H1 (cell line): ENCODE data around the gene SLX4IP. TPM values are rescaled to one million over a fixed set of nuclear protein-coding genes. Genes with fewer than 3 reads are reported as not detected.

Experiments
- CTCF ChIA-PET: fragments of 300-600 bp; sonication (Branson Sonifier 250); formaldehyde crosslinking; loops from one replicate; lab custom pipeline; 2021; ENCODE audit not compliant: partially characterized antibody; lab: Charles Lee
- POLR2A ChIA-PET: fragments of 300-600 bp; sonication (Branson Sonifier 250); formaldehyde crosslinking; loops from one replicate; lab custom pipeline; 2021; ENCODE audit warnings: inconsistent platforms; ENCODE audit not compliant: partially characterized antibody; lab: Charles Lee
- DNase-seq, 2 experiments: peaks; one replicate each; pipeline versions ENCODE4 v3.0.0 to v3.0.0-alpha.2; 2010 to 2022; ENCODE audit warnings: low spot score in 2 of 2, low read depth in 1 of 2, mixed read lengths in 1 of 2
- FAIRE-seq: peaks from 2 replicates; lab custom pipeline; 2011; peaks lifted over from hg19 to GRCh38; lab: Jason Lieb, UNC
- H2AFZ ChIP-seq: 2 replicates; pipeline ENCODE4 v1.8.1; 2012; ENCODE audit warnings: low read length, inconsistent platforms
- H2AK5ac ChIP-seq: 2 replicates; pipeline ENCODE4 v1.6.1; 2013; ENCODE audit warnings: low read depth, low read length
- H2BK120ac ChIP-seq: replicated peaks from 2 replicates; pipeline ENCODE3; 2013; ENCODE audit warnings: low read depth, low read length, inconsistent platforms
- H2BK12ac ChIP-seq: 2 replicates; pipeline ENCODE4 v1.6.1; 2013; ENCODE audit warnings: low read depth, low read length
- H2BK15ac ChIP-seq: 2 replicates; pipeline ENCODE4 v1.6.1; 2013; ENCODE audit warnings: low read length
- H2BK20ac ChIP-seq: 2 replicates; pipeline ENCODE4 v1.6.1; 2013; ENCODE audit warnings: low read length
- H2BK5ac ChIP-seq: 2 replicates; pipeline ENCODE4 v1.6.1; 2013; ENCODE audit warnings: low read depth, low read length
- H3K14ac ChIP-seq: 2 replicates; pipeline ENCODE4 v1.6.1; 2013; ENCODE audit warnings: inconsistent platforms; ENCODE audit not compliant: insufficient read length
- H3K18ac ChIP-seq: 2 replicates; pipeline ENCODE4 v1.6.1; 2013; ENCODE audit warnings: low read length; ENCODE audit errors: extremely low read depth
- H3K23ac ChIP-seq: 2 replicates; pipeline ENCODE4 v1.6.1; 2013; ENCODE audit warnings: inconsistent platforms; ENCODE audit not compliant: insufficient read length
- H3K23me2 ChIP-seq: 2 replicates; pipeline ENCODE4 v1.6.1; 2013; ENCODE audit warnings: low read depth, low read length
- H3K27ac ChIP-seq: 2 replicates; pipeline ENCODE4 v1.6.1; 2011; ENCODE audit warnings: low read depth, low read length, inconsistent platforms
- H3K27me3 ChIP-seq, 4 experiments: replicated peaks in 1 of 4; 1 replicate in 1 of 4; 2 replicates in 3 of 4; pipeline versions ENCODE4 v1.6.1 to v1.8.1; 2011 to 2013; ENCODE audit warnings: low read length in 3 of 4, mild to moderate bottlenecking in 3 of 4, inconsistent platforms in 2 of 4, mixed read lengths in 2 of 4, moderate library complexity in 1 of 4; ENCODE audit not compliant: control insufficient read depth in 3 of 4, insufficient read depth in 3 of 4; ENCODE audit errors: extremely low read depth in 1 of 4
- H3K36me3 ChIP-seq, 4 experiments: 2 replicates each; pipeline versions ENCODE4 v1.6.1 to v1.8.1; 2011 to 2013; ENCODE audit warnings: mild to moderate bottlenecking in 4 of 4, low read length in 3 of 4, moderate library complexity in 2 of 4, control low read depth in 1 of 4, inconsistent platforms in 1 of 4; ENCODE audit not compliant: insufficient read depth in 4 of 4, control insufficient read depth in 2 of 4
- H3K4ac ChIP-seq: replicated peaks from 2 replicates; pipeline ENCODE3; 2013; ENCODE audit warnings: low read length, low read depth, mixed read lengths, inconsistent platforms; ENCODE audit not compliant: insufficient read length
- H3K4me1 ChIP-seq, 4 experiments: replicated peaks in 1 of 4; 1 replicate in 1 of 4; 2 replicates in 3 of 4; pipeline versions ENCODE4 v1.6.1 to v1.8.1; 2011 to 2013; ENCODE audit warnings: low read length in 3 of 4, inconsistent platforms in 2 of 4, mixed read lengths in 1 of 4; ENCODE audit not compliant: insufficient read depth in 4 of 4, control insufficient read depth in 3 of 4
- H3K4me2 ChIP-seq, 2 experiments: 2 replicates each; pipeline versions ENCODE4 v1.6.1 to v1.8.1; 2011 to 2013; ENCODE audit warnings: low read depth in 2 of 2, low read length in 2 of 2, control low read depth in 1 of 2, inconsistent platforms in 1 of 2, mild to moderate bottlenecking in 1 of 2; ENCODE audit not compliant: insufficient read depth in 1 of 2
- H3K4me3 ChIP-seq, 4 experiments: fragments of 200-600, 300-600 bp in 1 of 4; sonication (generic), shearing (Covaris generic), sonication (Bioruptor Twin) in 1 of 4; 2 replicates each; pipeline versions ENCODE4 v1.5.1 to v1.8.1; 2011 to 2016; ENCODE audit warnings: low read length in 4 of 4, low read depth in 3 of 4, control low read depth in 2 of 4, inconsistent platforms in 2 of 4, mild to moderate bottlenecking in 2 of 4, mixed read lengths in 1 of 4, moderate library complexity in 1 of 4; ENCODE audit not compliant: insufficient read depth in 2 of 4; ENCODE audit errors: extremely low read depth in 1 of 4
- H3K56ac ChIP-seq: replicated peaks from 2 replicates; pipeline ENCODE3; 2013; ENCODE audit warnings: low read depth, mild to moderate bottlenecking, mixed read lengths, low read length, inconsistent platforms; ENCODE audit not compliant: insufficient read length
- H3K79me1 ChIP-seq: 2 replicates; pipeline ENCODE4 v1.6.1; 2013; ENCODE audit warnings: low read depth, low read length, control low read depth
- H3K79me2 ChIP-seq, 2 experiments: 2 replicates each; pipeline versions ENCODE4 v1.6.1 to v1.8.1; 2012 to 2013; ENCODE audit warnings: low read length in 2 of 2, mild to moderate bottlenecking in 2 of 2, inconsistent platforms in 1 of 2; ENCODE audit not compliant: insufficient read depth in 2 of 2, control insufficient read depth in 1 of 2
- H3K9ac ChIP-seq, 4 experiments: replicated peaks in 1 of 4; 1 replicate in 1 of 4; 2 replicates in 3 of 4; pipeline versions ENCODE4 v1.6.1 to v1.8.1; 2011 to 2013; ENCODE audit warnings: low read depth in 3 of 4, low read length in 3 of 4, control low read depth in 2 of 4, mild to moderate bottlenecking in 2 of 4, moderate library complexity in 2 of 4, inconsistent platforms in 1 of 4; ENCODE audit errors: extremely low read depth in 1 of 4
- H3K9me3 ChIP-seq, 2 experiments: 2 replicates each; pipeline versions ENCODE4 v1.6.1 to v1.8.1; 2012 to 2013; ENCODE audit warnings: mild to moderate bottlenecking in 2 of 2, moderate library complexity in 2 of 2, control low read depth in 1 of 2, inconsistent platforms in 1 of 2, low read depth in 1 of 2, low read length in 1 of 2, mixed read lengths in 1 of 2; ENCODE audit not compliant: insufficient read depth in 2 of 2
- H4K20me1 ChIP-seq, 2 experiments: replicated peaks in 1 of 2; 2 replicates each; pipeline versions ENCODE3 to v1.8.1; 2011 to 2013; ENCODE audit warnings: inconsistent platforms in 2 of 2, low read length in 2 of 2, mild to moderate bottlenecking in 1 of 2; ENCODE audit not compliant: insufficient read depth in 2 of 2, control insufficient read depth in 1 of 2
- H4K5ac ChIP-seq: 2 replicates; pipeline ENCODE4 v1.6.1; 2013; ENCODE audit warnings: low read length, low read depth, mixed read lengths, inconsistent platforms; ENCODE audit not compliant: insufficient read length
- H4K8ac ChIP-seq: 2 replicates; pipeline ENCODE4 v1.8.0; 2013; ENCODE audit warnings: mild to moderate bottlenecking, moderate library complexity, low read length, inconsistent platforms; ENCODE audit not compliant: insufficient read depth; ENCODE audit errors: extremely low read depth
- H4K91ac ChIP-seq: replicated peaks from 2 replicates; pipeline ENCODE3; 2013; ENCODE audit warnings: low read length, mixed read lengths, inconsistent platforms; ENCODE audit not compliant: insufficient read length
- ASH2L ChIP-seq: fragments of 200-600, 300-600 bp; sonication (generic); IDR thresholded peaks from one replicate; pipeline ENCODE4 v1.7.1; 2017; ENCODE audit warnings: low read length
- CBX8 ChIP-seq: fragments of 300-800, 300-1000 bp; sonication (generic); IDR thresholded peaks from 2 replicates; pipeline ENCODE4 v1.7.1; 2016; ENCODE audit warnings: low read depth, low read length, borderline replicate concordance
- CREB1 ChIP-seq: IDR thresholded peaks from 2 replicates; pipeline ENCODE4 v1.6.1; 2012; ENCODE audit warnings: inconsistent platforms
- EP300 ChIP-seq, 2 experiments: IDR thresholded peaks; 1 replicate in 1 of 2; 2 replicates in 1 of 2; pipeline ENCODE4 v1.6.1; 2011 to 2012; ENCODE audit warnings: low read depth in 2 of 2, low read length in 2 of 2, mild to moderate bottlenecking in 2 of 2, borderline replicate concordance in 1 of 2, inconsistent platforms in 1 of 2, moderate library complexity in 1 of 2
- KDM4A ChIP-seq: IDR thresholded peaks from one replicate; pipeline ENCODE4 v1.7.1; 2012; ENCODE audit warnings: low read depth, mild to moderate bottlenecking, moderate library complexity, low read length, inconsistent platforms; ENCODE audit not compliant: severe bottlenecking
- MAFK ChIP-seq: IDR thresholded peaks from 2 replicates; pipeline ENCODE4 v1.6.1; 2012; ENCODE audit warnings: low read depth, mild to moderate bottlenecking, improper control_type of control experiment, low read length
- NRF1 ChIP-seq: IDR thresholded peaks from 2 replicates; pipeline ENCODE4 v1.6.1; 2011; ENCODE audit warnings: mild to moderate bottlenecking, low read depth, low read length, improper control_type of control experiment
- POU5F1 ChIP-seq: IDR thresholded peaks from 2 replicates; pipeline ENCODE4 v1.6.1; 2011; ENCODE audit warnings: low read depth, mild to moderate bottlenecking, low read length, moderate library complexity
- SP1 ChIP-seq: IDR thresholded peaks from 2 replicates; pipeline ENCODE4 v1.6.1; 2011; ENCODE audit warnings: low read depth, low read length
- SP2 ChIP-seq: IDR thresholded peaks from 2 replicates; pipeline ENCODE4 v1.6.1; 2012; ENCODE audit warnings: mild to moderate bottlenecking, low read length, inconsistent platforms
- SP4 ChIP-seq: IDR thresholded peaks from 2 replicates; pipeline ENCODE4 v1.6.1; 2012; ENCODE audit warnings: low read length, inconsistent platforms
- TCF12 ChIP-seq: IDR thresholded peaks from 2 replicates; pipeline ENCODE4 v1.6.1; 2011; ENCODE audit warnings: low read depth, mild to moderate bottlenecking, low read length
- WGBS, 2 experiments: shearing (Covaris generic) in 1 of 2; methylation state at CpG; one replicate each; pipeline versions ENCODE4 v1.1.6 to v1.1.7; 2013 to 2015; ENCODE audit warnings: low lambda C conversion rate in 2 of 2, mixed read lengths in 2 of 2, inconsistent platforms in 1 of 2, low coverage in 1 of 2, missing lambda C conversion rate in 1 of 2; ENCODE audit not compliant: insufficient replicate concordance in 2 of 2, insufficient coverage in 1 of 2, insufficient read length in 1 of 2; ENCODE audit errors: extremely low coverage in 1 of 2, missing lambda C conversion rate in 1 of 2; 5-methylcytosine and 5-hydroxymethylcytosine counted together
- polyA plus RNA-seq, 7 experiments: library from polyadenylated mRNA; depleted of rRNA in 3 of 7; stranded (reverse) in 5 of 7; unstranded in 2 of 7; fragments of >200 nt in 5 of 7; fragments of 200-250 nt in 2 of 7; gene quantifications; 1 replicate in 5 of 7; 2 replicates in 1 of 7; 4 replicates in 1 of 7; pipeline versions ENCODE4 v1.2.1 to v1.2.3, GENCODE V29; 2011 to 2013; ENCODE audit warnings: missing spikeins in 2 of 7, mixed read lengths in 2 of 7
- total RNA-seq: library from RNA; stranded (reverse); fragmentation: NEBNext Ultra II Directional; extraction: Animal tissue kit (Norgen Biotek cat#: 25700); gene quantifications from 2 replicates; pipeline ENCODE4 v1.2.1, GENCODE V29; 2021
- TF ChIP-seq, protein P1 (sequence below): IDR thresholded peaks from 2 replicates; pipeline ENCODE4 v1.6.1; 2011; ENCODE audit warnings: low read depth, mild to moderate bottlenecking, low read length; ENCODE audit not compliant: insufficient read depth
- TF ChIP-seq, protein P2 (sequence below): IDR thresholded peaks from 2 replicates; pipeline ENCODE4 v1.6.1; 2012; ENCODE audit warnings: inconsistent platforms

SLX4IP gene
- total and polyA plus RNA-seq, 2 of the 8 experiments (the other 6 are each of a cell fraction or from before 2014, with no cell fraction given) = 2.4 to 8.7 TPM

DNA sequence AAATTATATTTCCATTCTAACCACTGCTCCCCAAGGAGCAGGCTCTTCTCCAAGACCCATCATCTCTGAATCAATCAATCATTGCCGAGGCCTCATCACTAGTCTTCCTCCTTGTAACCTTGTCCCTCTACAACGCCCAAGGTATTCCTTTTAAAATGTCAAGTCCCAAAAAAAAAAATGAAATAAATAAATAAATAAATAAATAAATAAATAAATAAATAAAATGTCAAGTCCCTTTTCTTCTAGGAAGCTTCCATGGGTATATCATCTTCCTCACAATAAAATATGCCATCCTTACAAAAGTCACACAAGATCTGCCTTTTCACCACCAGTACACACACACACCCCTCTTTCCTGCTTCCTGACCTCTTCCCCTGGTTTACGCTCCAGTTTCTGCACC lies 181.1 kb downstream of the SLX4IP start:
- H2BK20ac ChIP-seq = no peak overlapping the region
- no peaks in the 10 kb centered on the region for H4K20me1 ChIP-seq
- FAIRE-seq (no peak), DNase-seq (no peak)
- no peak overlapping the region for H3K18ac ChIP-seq
- no peak overlapping the region for H4K5ac ChIP-seq
- no peak overlapping the region for H2BK15ac ChIP-seq
- H3K4me3 ChIP-seq = no peak overlapping the region
- H3K56ac ChIP-seq = no peak overlapping the region
- H2BK120ac ChIP-seq = no peak overlapping the region
- no peak overlapping the region for H2BK5ac ChIP-seq
- H2AFZ ChIP-seq = no peak overlapping the region
- no peak for TF ChIP-seq TCF12
- no peak for TF ChIP-seq SP4
- TF ChIP-seq KDM4A = no peak
- no peak for TF ChIP-seq ASH2L
- no peak for TF ChIP-seq SP2
- no peak for TF ChIP-seq NRF1
- TF ChIP-seq POU5F1 = no peak
- no peak for TF ChIP-seq SP1
- no peak for TF ChIP-seq CREB1
- TF ChIP-seq, protein P1, sequence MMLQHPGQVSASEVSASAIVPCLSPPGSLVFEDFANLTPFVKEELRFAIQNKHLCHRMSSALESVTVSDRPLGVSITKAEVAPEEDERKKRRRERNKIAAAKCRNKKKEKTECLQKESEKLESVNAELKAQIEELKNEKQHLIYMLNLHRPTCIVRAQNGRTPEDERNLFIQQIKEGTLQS = no peak
- TF ChIP-seq, protein P2, sequence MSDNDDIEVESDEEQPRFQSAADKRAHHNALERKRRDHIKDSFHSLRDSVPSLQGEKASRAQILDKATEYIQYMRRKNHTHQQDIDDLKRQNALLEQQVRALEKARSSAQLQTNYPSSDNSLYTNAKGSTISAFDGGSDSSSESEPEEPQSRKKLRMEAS = no peak
- TF ChIP-seq CBX8 = no peak
- TF ChIP-seq EP300 (IDR thresholded peaks at IDR 0.05; ENCODE audit: borderline replicate concordance in 1 of 2, low read depth in 2 of 2, low read length in 2 of 2) = no peak
- no peak for TF ChIP-seq MAFK
- no peak overlapping the region for H3K23ac ChIP-seq
- POLR2A ChIA-PET = interaction anchor here (1.0 kb wide), 1 partner anchor 149 kb away, joined by 3 read pairs; no protein-coding TSS in a partner anchor
- H2BK12ac ChIP-seq = no peak overlapping the region
- no peaks in the 10 kb centered on the region for H3K9me3 ChIP-seq
- H3K36me3 ChIP-seq = no peaks in the 10 kb centered on the region; a peak in 1 of 8 replicates
- no peak overlapping the region for H4K91ac ChIP-seq
- CTCF ChIA-PET = no interaction called here
- no peaks in the 10 kb centered on the region for H3K23me2 ChIP-seq
- H3K4me1 ChIP-seq = peaks cover 3 to 10% (median 9%) of the 10 kb centered on the region in 4 experiments; a peak in 6 of 7 replicates
- H3K9ac ChIP-seq = no peak overlapping the region
- no peak overlapping the region for H2AK5ac ChIP-seq
- 89% methylated on average over 3 of the region's 3 CpGs; no CpG with 5 or more reads in 1 of the 2 experiments for WGBS, 2 experiments
- H3K4me2 ChIP-seq = no peak overlapping the region
- no peaks in the 10 kb centered on the region; the same call in 1 of the 2 replicates for H3K79me1 ChIP-seq
- no peak overlapping the region for H4K8ac ChIP-seq
- no peak overlapping the region for H3K14ac ChIP-seq
- H3K79me2 ChIP-seq = no peaks in the 10 kb centered on the region
- no peaks in the 10 kb centered on the region; a peak in 1 of 7 replicates for H3K27me3 ChIP-seq
- H3K27ac ChIP-seq = no peak overlapping the region
- H3K4ac ChIP-seq = no peak overlapping the region
